Measurements from ENCODE around the gene DCLK1. TPM values are rescaled to one million over a fixed set of nuclear protein-coding genes. Genes with fewer than 3 reads are reported as not detected.

The DCLK1 gene
- total RNA-seq, 3 donors from 2014 or later (not counting 1 experiment from before 2014, with no cell fraction given): not detected

GRCh38 chr13:35940734-35941133, 190.4 kb downstream of the DCLK1 start:
- no peaks in the 10 kb centered on the region for H3K36me3 ChIP-seq (ENCODE audit: control insufficient read depth, insufficient read depth, low read length)
- WGBS (ENCODE audit: insufficient coverage): 74% methylated on average over 4 of the region's 4 CpGs
- no peaks in the 10 kb centered on the region for H3K4me1 ChIP-seq (ENCODE audit: control insufficient read depth, insufficient read depth, low read length)
- H3K27me3 ChIP-seq (ENCODE audit: control insufficient read depth, insufficient read depth, low read length): no peaks in the 10 kb centered on the region
- ATAC-seq: no peak
- peaks cover 8 to 10% of the 10 kb centered on the region in 2 donors for H3K9me3 Mint-ChIP-seq
- DNase-seq: no peak
- H3K4me3 Mint-ChIP-seq: no peak overlapping the region
- intact Hi-C loops (cut with micrococcal nuclease): no loop called here
- H3K36me3 Mint-ChIP-seq: no peaks in the 10 kb centered on the region
- no peak overlapping the region for H3K27ac Mint-ChIP-seq
- no peaks in the 10 kb centered on the region for H3K9me3 ChIP-seq (ENCODE audit: control insufficient read depth, insufficient read depth, low read length)
- no peaks in the 10 kb centered on the region for H3K4me1 Mint-ChIP-seq
- H3K4me3 ChIP-seq (ENCODE audit: low read length): no peak overlapping the region
- TF ChIP-seq, protein P1, sequence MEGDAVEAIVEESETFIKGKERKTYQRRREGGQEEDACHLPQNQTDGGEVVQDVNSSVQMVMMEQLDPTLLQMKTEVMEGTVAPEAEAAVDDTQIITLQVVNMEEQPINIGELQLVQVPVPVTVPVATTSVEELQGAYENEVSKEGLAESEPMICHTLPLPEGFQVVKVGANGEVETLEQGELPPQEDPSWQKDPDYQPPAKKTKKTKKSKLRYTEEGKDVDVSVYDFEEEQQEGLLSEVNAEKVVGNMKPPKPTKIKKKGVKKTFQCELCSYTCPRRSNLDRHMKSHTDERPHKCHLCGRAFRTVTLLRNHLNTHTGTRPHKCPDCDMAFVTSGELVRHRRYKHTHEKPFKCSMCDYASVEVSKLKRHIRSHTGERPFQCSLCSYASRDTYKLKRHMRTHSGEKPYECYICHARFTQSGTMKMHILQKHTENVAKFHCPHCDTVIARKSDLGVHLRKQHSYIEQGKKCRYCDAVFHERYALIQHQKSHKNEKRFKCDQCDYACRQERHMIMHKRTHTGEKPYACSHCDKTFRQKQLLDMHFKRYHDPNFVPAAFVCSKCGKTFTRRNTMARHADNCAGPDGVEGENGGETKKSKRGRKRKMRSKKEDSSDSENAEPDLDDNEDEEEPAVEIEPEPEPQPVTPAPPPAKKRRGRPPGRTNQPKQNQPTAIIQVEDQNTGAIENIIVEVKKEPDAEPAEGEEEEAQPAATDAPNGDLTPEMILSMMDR (IDR thresholded peaks at IDR 0.05): no peak
- H3K27ac ChIP-seq (ENCODE audit: low read length): no peak overlapping the region
- H3K27me3 Mint-ChIP-seq (ENCODE audit: low read depth in 2 of 2): no peaks in the 10 kb centered on the region

DNA sequence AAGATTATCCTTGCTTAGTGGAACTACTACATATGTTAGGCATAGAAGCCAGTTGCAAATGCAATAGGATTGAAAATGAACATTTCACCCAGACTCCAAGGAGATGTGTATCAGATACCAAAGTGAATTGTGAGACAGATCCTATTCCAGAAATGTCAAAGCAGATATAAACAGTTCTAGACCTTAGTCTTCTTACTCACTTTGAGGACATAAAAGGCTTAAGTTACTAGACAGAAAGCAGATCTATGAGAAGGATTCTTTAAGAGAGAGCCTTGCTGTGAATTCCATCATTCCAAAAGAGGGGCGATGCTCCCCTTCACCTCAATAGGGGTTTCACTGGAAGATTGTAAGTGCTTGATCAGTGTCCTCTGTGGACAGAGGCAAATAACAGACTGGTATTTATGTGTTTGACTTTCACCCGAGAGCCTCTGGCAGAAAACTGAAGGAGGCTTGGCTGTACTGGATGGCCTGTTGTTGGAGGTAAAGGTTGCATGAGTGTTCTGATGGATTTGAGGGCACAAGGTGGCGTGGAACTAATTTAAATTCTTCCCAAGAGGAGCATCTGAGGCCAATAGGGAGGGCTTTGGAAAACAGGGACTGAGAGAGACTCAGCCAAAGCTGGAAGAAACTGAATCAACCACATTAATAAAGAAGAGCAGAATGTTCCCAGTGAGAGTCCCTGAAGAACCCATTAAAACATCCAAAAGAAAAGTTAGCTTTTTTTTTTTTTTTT, 194.8 kb downstream of the DCLK1 start:
- H3K36me3 ChIP-seq (ENCODE audit: control insufficient read depth, insufficient read depth, low read length): no peaks in the 10 kb centered on the region
- H3K27ac ChIP-seq (ENCODE audit: low read length): no peak overlapping the region
- H3K27ac Mint-ChIP-seq: no peak overlapping the region
- DNase-seq (no peak), ATAC-seq (no peak)
- no peaks in the 10 kb centered on the region for H3K4me1 ChIP-seq (ENCODE audit: control insufficient read depth, insufficient read depth, low read length)
- H3K27me3 ChIP-seq (ENCODE audit: control insufficient read depth, insufficient read depth, low read length): no peaks in the 10 kb centered on the region
- H3K4me3 ChIP-seq (ENCODE audit: low read length): no peak overlapping the region
- H3K9me3 Mint-ChIP-seq: peaks cover 12 to 22% of the 10 kb centered on the region in 2 donors
- H3K4me1 Mint-ChIP-seq: no peaks in the 10 kb centered on the region
- H3K27me3 Mint-ChIP-seq (ENCODE audit: low read depth in 2 of 2): no peaks in the 10 kb centered on the region
- H3K4me3 Mint-ChIP-seq: no peak overlapping the region
- H3K36me3 Mint-ChIP-seq: no peaks in the 10 kb centered on the region
- no peaks in the 10 kb centered on the region for H3K9me3 ChIP-seq (ENCODE audit: control insufficient read depth, insufficient read depth, low read length)
- TF ChIP-seq, protein P1 (IDR thresholded peaks at IDR 0.05): no peak
- intact Hi-C loops (cut with micrococcal nuclease): no loop called here
- 82% methylated on average over 3 of the region's 3 CpGs for WGBS (ENCODE audit: insufficient coverage)

DNA sequence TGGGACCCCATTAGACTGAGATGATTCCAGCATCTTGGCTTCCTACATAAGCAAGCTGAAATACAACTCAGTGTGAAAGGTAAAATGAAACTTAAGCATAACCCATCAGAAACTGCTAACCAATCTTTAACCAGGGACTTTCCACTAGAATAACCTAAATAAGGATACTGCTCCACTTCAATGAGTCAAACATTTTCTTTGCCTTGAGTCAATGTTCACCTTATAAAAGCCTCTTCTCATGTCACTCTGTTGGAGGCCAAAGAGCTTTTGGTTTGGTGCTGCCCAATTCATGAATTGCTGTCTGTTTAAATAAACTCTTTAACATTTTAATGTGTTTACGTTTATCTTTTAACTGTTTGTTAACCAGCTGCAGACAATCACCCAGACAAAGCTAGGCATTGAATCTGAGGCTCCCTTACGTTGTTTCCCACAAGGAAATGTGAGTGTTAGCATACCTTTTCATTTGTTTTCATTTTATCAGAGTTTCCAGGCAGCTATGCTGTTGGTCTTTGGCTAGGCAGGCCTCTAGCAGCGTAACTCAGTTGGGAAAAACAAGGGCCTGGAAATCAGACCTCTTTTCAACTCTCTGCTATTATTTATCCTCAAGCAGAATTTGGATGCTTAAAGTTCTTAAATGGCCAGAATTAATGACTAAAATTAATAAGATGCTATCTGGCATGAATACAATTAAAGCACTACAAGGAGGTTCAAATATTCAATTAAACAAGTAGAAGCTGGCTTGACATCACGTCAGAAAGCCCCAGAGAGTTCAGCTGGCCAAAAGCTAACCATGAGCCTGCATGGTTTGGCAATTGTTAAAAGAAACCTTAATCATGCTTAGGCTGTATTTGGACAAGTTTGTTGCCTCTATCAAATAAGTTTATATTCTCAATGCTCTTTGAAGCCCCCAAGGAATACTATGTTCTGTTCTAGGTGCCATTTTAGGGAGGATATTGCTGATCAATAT, 200.2 kb downstream of the DCLK1 start:
- H3K4me3 ChIP-seq (ENCODE audit: low read length): no peak overlapping the region
- DNase-seq (no peak), ATAC-seq (no peak)
- no peaks in the 10 kb centered on the region for H3K4me1 ChIP-seq (ENCODE audit: control insufficient read depth, insufficient read depth, low read length)
- TF ChIP-seq, protein P1 (IDR thresholded peaks at IDR 0.05): no peak
- H3K9me3 ChIP-seq (ENCODE audit: control insufficient read depth, insufficient read depth, low read length): no peaks in the 10 kb centered on the region
- no peak overlapping the region for H3K27ac ChIP-seq (ENCODE audit: low read length)
- no peaks in the 10 kb centered on the region for H3K36me3 ChIP-seq (ENCODE audit: control insufficient read depth, insufficient read depth, low read length)
- H3K27me3 Mint-ChIP-seq (ENCODE audit: low read depth in 2 of 2): no peaks in the 10 kb centered on the region
- intact Hi-C loops (cut with micrococcal nuclease): no loop called here
- H3K36me3 Mint-ChIP-seq: no peaks in the 10 kb centered on the region
- 76% methylated on average over 4 of the region's 4 CpGs for WGBS (ENCODE audit: insufficient coverage)
- H3K9me3 Mint-ChIP-seq: peaks cover 11 to 24% of the 10 kb centered on the region in 2 donors
- H3K27me3 ChIP-seq (ENCODE audit: control insufficient read depth, insufficient read depth, low read length): no peaks in the 10 kb centered on the region
- H3K4me3 Mint-ChIP-seq: no peak overlapping the region
- no peaks in the 10 kb centered on the region for H3K4me1 Mint-ChIP-seq
- no peak overlapping the region for H3K27ac Mint-ChIP-seq

Data from natural killer cell (primary cell).